NCI-H524 treated with DMSO at 0.1 percent for 48 hours (cell line): ENCODE data around the gene CACNB2.
A peak's percentile ranks its signal among the peaks of the same experiment; 100 is the strongest.
"Not testable (repeated sequence)": the region's sequence is repeated elsewhere in the genome, so short reads cannot be mapped to it uniquely, and the experiment has no call there.

Experiments used
- DNase-seq: peaks from one replicate; lab custom pipeline; 2025; lab: John Stamatoyannopoulos, UW

CACNB2 gene

DNA sequence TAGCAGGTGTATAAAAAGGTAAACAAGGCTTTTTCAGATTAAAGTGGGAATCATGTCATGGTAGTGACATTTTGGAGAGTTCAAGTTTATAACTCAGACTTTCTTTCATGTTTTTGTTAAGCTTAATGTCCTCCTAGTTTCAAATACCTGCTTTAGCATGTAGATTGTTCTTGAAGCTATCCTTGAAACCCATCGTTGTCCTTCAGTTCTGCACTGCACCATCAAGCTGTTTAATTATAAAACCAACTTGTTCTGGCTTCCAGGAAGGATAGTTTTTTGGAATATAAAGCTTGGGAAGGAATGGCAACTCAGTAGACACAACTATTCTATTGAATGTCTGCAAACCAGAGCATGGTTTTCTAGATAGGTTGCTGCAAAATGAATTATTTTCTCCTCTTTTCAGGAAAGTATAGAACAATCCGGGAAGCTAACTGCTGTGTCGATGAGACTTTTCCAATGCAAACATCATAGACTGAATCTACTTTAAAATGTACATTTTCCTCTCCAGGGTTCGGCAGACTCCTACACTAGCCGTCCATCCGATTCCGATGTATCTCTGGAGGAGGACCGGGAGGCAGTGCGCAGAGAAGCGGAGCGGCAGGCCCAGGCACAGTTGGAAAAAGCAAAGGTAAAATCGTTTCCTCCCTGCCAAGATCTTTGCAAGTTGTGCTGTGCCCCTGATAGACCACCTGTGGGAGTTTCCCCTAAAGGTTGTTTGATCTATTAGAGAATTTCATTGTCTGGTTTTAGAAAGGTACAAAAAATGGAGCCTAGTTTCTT, 261.4 kb downstream of the CACNB2 start:
- no peak for DNase-seq

GRCh38 chr10:18402853-18403252, 262.6 kb downstream of the CACNB2 start:
- DNase-seq: no peak

GRCh38 chr10:18404530-18404929, 264.3 kb downstream of the CACNB2 start:
- no peak for DNase-seq

DNA sequence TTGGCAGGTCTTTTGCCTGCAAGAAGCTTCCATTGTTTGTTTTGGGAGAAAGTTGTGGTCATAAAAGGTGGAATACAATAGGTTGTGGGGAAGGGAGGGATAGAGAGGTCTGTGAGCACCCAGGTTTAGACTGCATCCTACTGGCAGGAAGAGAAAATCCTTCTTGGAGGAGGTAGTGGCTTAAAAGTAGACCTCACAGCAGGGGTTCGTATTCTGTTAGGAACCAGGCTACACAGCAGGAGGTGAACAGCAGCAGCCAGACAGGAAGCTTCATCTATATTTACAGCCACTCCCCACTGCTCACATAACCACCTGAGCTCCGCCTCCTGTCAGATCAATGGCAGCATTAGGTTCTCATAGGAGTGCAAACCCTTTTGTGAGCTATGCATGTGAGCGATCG, 265.9 kb downstream of the CACNB2 start:
- DNase-seq: no peak

GRCh38 chr10:18409599-18410397, 269.6 kb downstream of the CACNB2 start:
- DNase-seq: peak; percentile 12

- DNase-seq: no peak
Observed at GRCh38 chr10:18414061-18414460, 273.8 kb downstream of the CACNB2 start.

- no peak for DNase-seq
Observed at GRCh38 chr10:18417950-18418527, 277.8 kb downstream of the CACNB2 start.

- no peak for DNase-seq
Observed at GRCh38 chr10:18418541-18419215, 278.5 kb downstream of the CACNB2 start.

DNA sequence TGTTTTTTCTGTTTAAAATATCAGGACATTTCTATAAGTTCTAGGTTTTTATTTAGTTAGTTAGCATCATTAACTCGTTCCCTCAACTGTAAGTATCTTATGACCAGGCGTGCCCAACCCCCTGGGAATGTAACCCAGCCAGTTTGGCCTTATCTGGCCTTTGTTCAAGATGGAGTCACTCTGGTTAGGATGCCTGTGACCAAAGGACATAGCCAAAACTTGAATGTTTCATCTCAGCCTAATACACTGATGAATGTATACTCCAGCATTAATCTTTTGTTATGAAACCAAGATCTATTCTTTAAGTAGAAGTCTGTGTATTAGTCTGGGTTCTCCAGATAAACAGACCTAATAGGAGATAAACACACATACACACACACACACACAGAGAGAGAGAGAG, 279.7 kb downstream of the CACNB2 start:
- DNase-seq: no peak

GRCh38 chr10:18421726-18422293, 281.6 kb downstream of the CACNB2 start:
- DNase-seq: no peak

- no peak for DNase-seq
Observed at GRCh38 chr10:18423058-18423637, 282.9 kb downstream of the CACNB2 start.

- no peak for DNase-seq
Observed at GRCh38 chr10:18424200-18424599, 284.0 kb downstream of the CACNB2 start.

DNA sequence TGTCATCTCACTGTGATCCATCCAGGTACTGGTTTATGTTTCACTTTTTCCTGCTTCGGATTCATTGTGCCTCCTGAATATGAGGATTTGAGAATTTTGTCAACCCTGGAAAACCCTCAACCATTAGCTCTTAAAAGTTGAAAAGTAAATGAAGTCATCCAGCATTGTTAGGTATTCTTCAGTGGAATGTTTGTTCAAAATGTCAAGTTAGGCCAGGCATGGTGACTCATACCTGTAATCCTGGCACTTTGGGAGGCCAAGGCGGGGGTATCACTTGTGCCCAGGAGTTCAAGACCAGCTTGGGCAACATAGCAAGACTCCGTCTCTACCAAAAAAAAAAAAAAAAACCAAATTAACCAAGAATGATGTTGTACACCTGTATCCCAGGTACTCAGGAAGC, 289.1 kb downstream of the CACNB2 start:
- DNase-seq: no peak

DNA sequence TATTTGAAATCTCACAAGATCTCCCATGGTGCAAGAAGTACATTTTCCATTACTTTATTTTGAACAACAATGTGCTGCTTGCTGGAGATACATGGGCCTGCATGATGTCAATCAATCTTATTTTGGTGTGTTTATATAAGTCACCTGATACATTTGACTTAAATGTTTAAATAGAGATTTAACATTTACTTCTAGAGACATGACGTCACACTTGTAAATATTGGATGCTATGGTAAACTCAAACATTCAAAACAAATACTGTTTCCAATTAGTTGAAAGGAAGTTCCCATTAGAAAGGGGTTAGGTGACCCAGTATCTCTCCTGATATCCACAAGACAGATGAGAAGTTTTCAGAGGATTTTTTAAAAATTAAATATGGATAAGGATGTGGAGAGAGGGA, 296.7 kb downstream of the CACNB2 start:
- DNase-seq: no peak

DNA sequence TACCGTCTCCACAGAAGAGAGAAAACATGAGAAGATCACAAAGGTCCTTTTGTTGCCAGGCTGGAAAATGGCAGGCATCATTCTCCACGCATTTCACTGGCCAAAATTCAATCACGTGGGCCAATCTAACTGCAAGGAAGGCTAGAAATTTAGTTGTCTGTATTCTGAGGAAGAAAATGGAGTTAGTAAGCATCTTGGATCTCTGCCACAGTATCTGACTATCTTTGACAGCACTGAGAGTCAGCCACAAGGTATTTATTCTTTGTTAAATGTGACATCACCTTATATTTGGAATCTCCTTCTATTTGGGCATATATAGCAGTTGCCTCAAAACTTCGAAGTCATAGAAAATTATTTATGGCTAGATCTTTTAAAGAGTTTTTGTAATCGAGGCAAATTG, 297.3 kb downstream of the CACNB2 start:
- no peak for DNase-seq

DNA sequence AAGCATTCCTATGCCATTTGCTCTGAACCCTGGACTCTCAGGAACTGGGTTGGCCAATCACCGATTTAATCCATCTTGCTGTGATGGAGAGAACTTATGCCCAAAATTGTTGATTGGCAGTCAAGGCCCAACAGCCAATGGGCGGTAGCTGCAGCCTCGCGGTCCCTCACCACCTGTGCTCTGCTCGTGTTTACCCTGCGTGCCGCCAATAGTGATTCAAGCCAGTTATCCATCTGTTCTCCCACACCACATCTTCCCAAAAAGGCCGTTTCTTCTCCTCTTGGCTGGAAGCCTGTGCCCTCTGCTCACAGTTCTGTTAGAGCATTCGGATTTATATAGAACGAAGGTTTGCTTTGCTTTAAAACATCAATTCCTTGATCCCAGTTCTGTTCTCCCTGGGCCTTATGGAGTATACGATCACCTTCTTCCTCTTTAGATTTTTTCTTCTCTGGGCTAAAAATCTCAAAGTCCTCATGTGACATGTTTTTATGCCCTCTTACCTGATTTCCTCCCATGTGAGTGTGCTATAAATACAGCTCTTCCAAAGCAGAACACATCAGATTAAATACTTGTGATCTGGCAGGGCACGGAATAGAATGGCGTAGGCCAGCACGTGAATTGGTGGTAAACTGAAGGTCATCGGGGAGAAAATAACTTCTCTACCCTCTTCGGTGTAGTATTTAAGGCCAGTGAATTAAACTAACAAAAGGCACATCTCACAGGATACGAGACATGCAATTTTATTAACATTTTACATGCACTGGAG, 298.3 kb downstream of the CACNB2 start:
- DNase-seq: peak; percentile 19

DNA sequence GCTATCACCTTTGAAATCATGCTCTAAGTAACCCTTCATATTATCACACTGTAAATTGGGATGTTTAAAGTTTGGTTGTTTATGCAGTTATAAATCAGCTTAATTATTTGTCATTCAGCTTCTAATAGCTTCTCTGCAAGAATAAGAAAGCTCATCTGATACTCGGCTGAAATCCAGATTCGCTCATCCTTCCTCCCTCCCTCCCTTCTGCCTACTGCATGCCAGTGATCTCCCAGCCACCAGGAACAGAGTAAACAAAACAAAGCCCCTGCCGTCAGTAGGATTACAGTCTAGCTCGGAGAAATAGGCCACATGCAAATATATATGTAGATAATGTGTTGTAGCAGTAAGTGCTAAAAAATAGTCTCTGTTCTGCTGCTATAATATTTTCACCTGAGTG, 299.4 kb downstream of the CACNB2 start:
- DNase-seq: no peak

DNA sequence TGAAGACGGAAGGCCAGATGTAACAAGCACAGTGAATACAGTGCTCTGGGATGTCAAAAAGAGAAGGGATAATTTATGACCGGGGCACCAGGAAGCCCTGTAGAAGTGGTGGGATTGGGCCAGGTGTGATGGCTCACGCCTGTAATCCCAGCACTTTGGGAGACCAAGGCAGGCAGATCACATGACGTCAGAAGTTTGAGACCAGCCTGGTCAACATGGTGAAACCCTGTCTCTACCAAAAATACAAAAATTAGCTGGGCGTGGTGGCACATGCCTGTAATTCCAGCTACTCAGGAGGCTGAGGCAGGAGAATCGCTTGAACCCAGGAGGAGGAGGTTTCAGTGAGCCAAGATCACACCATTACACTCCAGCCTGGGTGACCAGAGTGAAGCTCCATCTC, 305.4 kb downstream of the CACNB2 start:
- not testable (repeated sequence) for DNase-seq

DNA sequence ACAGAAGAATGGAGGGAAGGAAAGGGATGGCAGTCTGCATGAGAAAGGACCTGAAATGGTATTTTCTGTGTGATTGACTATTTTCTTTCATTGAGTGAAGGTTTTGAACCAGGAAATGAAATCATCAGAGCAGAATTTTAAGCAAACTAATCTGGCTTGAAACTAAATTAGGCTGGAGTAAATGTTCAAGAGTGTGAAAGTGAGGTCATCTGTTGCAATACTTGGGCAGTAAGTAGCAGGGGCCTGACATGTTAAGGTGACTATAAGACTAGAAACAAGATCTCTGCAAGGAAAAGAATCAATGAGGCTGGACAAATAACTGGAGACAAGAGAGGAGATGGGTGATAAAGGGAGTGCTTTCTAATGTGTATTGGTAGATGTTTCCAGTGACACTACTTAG, 306.0 kb downstream of the CACNB2 start:
- no peak for DNase-seq

DNA sequence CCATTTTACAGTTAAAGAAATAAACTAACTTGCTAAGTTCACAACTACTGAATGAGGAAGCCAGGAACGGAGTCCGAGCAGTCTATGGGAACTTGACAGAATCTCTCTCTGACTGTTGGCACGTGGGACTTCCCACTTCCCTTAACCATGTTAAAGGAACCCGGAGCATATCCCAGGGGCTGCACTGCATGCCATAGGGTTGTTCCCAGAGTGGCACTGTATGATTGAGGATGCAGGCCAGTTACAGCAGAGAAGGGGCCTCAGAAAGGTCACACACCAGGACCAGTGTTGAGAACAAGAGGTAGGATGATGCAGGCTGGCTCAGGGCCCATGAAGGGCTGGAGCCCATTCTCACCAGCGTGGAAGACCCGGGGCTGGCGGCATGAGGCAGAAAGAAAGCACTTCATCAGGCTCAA, 309.4 kb downstream of the CACNB2 start:
- DNase-seq: no peak

DNA sequence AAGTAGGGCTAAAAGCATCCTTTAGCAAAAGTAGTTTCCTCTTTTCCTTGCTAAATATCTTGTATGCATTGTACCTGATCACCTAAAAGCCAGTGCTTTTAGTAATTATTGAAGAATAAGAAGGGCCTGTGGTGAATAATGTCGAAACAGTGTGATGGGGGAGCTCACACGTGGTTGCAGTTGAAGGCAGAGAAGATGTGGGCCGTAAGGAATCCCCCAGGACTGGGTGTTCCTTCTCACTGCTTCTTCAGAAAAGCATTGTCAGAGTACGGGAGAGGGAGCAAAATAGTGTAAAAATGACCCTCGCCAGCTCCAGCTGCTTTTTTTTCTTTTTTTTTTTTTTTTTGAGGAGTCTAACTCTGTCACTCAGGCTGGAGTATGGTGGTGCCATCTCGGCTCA, 310.1 kb downstream of the CACNB2 start:
- DNase-seq: no peak
